GM08714 (cell line): ENCODE results near the gene ANKMY1.
A peak's percentile ranks its signal among the peaks of the same experiment; 100 is the strongest.

Experiments used
- H3K4me3 ChIP-seq: fragments of 200-500 bp; sonication (Bioruptor generic); 2 replicates; pipeline ENCODE4 v1.5.1; 2014; ENCODE audit warnings: mild to moderate bottlenecking, low read length, inconsistent platforms
- ZNF274 ChIP-seq: IDR thresholded peaks from 2 replicates; pipeline ENCODE4 v1.6.1; 2012; ENCODE audit warnings: mild to moderate bottlenecking, low read depth, low read length

Gene ANKMY1

DNA sequence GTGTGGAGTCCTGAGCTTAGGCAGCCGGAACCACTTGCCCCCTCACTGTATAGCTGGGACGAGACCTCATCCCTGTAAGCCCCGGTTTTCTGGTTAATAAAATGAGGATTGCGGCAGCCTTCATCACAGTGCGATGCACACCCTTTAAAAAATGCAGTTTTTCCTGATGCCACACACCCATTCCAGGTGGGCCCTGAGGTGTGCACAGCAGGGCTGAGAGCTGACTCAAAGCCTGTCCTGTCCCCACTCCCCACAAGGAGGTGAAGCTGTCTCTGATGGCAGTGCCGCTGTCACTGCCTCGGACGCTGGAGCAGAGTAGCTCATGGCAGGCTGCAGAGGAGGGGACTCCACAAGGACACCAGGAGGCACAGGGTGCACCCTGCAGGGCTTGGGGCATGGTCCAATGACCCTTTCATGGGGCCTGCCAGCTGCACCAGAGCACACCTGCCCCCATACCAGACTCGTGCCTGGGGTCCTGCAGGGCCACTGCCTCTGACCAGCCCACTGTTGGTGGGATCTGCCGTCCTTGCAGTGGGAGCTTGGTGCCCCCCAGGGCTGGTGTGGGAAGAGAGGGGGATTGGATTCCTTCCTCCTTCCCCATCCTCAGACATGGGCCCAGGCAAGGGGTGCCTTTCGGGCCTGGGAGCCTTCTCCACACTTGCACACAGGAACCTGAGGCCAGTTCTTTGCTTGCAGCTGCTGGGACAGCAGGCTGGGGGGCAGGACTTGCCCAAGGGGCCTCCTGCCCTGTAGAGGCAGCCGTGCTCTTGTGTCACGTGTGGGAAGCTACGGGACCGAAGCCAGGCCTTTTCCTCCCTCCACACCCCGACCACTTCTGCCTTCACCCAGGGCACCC is 99.5 kb downstream of the ANKMY1 start:
- TF ChIP-seq ZNF274: no peak
- no peak overlapping the region for H3K4me3 ChIP-seq

DNA sequence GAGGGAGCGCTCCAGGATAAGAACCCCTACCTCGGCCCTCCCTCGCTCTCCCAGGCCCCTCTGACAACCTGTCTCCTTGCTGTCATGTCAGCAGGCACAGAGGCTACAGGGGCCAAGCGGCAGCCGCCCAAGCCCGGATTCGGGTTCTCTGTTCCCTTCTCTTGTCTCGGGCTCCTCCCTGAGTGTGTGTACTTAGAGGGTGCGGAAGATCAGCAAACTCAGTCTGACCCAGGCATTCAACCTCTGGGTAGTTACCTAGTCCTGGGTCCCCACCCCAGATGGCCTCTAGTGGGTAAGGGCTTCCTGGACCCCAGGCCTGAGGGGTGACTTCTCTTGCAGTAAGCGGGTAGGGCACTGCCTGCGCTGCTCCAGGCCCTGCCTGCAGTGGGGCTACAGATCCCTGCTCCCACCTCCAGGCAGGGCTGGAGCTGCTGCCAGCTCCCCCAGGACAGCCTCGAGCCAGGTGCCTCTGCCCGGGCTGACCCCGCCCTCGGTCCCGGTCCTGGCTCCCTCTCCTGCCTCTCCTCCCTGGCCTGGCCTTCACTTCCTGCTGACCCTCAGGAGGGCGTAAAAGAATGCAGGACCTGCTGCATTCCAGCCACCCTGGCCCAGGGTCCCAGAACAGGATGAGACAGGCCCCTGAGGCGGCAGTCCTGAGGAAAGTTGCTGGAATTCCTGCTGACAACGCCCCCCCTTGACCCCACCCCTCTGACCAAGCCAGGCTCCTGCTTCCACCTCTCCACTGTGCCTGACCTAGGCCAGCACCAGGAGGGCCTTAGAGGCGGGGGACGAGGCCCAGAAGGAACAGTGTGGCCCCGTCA is 100.4 kb downstream of the ANKMY1 start:
- no peak for TF ChIP-seq ZNF274
- no peak overlapping the region for H3K4me3 ChIP-seq

DNA sequence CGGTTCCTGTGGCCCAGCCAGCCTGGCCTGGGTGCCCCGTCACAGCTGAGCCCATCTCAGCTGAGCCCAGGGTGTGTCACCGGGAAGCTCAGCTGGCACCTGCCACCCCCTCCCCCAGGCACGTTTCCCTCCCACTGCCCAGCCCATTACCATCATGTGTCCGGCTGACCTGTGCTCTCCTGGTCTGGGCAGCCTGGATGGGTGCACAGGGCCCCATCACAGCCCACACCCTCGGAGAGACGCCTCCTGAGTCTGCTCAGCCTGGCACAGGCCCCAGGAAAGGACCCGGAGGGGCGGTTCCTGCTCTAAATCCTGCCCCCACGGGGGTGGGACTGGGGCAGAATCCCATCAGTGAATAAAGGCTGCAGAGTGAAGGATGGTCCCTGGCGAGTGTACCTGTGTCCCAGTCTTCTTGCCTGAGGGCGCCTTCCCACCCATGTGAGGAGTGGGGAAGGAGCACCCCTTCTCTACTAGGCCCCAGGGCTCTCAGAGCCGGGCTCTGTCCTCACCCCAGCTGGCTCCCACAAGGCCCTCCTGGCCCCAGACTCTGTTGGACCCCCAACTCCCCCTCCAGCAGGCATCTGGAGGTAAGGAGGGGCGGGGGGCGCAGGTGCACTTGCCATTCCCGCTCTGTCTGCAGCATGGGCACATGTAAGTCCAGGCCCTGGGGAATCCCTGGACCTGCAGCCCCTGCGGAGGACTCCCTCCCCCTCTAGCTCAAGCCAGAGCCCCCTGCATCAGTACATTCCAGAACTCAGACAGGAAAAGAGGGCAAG is 101.2 kb downstream of the ANKMY1 start:
- no peak for TF ChIP-seq ZNF274
- no peak overlapping the region for H3K4me3 ChIP-seq

DNA sequence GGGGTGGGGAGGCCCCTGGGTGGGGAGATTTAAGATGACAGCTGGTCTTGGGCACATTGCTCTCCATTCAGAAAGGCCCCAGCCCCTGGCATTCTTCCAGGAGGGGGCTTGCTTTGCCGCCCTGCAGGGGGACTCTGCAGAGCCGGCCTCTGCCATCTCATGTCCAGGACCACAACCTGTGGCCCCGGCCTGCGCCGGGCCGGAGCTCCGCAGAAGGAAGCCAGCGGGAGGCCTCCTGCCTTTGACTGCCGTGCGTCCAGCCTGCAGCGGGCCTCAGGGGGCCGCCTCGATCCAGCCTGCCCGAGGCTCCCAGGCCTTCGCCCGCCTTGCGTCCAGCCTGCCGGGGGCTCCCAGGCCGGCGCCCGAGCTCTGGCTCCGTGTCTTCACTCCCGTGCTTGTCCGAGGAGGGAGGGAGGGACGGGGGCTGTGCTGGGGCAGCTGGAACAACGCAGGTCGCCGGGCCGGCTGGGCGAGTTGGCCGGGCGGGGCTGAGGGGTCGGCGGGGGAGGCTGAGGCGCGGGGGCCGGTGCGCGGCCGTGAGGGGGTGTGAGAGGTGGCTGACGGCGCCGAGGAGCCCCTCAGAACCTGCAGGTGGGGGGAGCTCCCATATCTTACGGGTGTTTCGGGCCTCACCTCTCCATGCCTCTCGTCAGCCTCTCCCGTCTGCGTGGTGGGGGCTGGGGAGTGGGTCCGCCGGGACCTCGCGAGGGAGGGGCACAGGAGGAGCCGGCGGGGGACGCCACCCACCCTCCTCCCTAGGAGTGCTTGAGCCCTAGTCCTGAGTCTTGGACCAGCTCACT is 101.9 kb downstream of the ANKMY1 start:
- TF ChIP-seq ZNF274: no peak
- H3K4me3 ChIP-seq: no peak overlapping the region

DNA sequence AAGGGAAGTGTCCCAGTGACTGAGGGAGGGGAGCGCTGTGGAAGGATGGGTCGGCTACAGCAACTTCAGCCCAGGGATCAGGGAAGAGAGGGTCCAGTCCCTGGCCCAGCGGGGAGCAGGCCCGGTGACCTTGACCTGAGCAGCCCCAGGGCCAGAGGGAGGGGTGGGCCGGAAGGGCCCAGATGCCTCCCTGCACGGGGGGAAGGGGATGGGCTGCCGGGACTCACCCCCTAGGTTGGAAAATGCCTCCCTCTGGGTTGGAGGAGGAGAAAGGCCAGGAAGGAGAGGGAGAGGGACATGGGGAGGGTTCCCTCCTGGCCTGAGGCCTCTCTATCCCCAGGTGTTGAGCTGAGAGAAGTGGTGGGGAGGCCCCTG is 102.5 kb downstream of the ANKMY1 start:
- no peak overlapping the region for H3K4me3 ChIP-seq
- no peak for TF ChIP-seq ZNF274

DNA sequence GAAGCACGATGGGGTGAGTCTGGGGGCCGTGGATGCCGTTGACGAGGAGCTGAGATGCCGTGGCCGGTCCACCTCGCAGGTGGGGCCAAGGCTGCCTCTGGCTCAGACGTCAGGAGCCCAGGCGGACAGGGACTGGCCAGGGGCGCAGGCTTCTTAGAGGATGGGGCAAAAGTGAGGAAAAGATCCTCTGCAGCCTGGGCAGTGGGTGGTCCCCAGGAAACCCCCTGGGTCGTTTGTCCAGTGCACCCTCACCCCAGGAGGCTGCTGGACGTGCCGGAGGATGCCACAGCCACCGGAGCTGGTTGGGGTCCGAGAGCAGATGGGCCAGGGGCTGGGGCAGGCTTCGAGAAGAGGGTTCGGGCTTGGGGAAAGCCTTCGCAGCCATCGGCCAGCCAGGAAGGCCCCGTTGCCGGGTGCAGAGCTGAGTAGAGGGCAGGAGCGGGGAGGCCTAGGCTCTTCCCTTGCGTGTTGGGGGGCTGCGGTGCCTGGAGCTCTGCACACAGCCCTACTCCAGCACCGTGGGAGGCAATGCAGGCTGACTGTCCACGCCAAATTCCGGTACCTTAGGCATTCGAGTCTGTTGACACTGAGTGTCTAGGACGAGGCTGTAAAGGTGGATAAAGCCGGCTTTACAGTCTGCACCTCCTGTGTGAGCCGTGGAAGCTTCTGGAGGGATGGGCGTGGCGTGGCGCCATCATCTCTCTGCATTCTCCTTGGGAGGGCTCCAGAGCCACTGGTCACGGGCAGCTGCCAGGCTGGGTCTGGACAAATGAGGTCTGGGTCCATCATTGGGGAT is 103.5 kb downstream of the ANKMY1 start:
- TF ChIP-seq ZNF274: no peak
- no peak overlapping the region for H3K4me3 ChIP-seq

DNA sequence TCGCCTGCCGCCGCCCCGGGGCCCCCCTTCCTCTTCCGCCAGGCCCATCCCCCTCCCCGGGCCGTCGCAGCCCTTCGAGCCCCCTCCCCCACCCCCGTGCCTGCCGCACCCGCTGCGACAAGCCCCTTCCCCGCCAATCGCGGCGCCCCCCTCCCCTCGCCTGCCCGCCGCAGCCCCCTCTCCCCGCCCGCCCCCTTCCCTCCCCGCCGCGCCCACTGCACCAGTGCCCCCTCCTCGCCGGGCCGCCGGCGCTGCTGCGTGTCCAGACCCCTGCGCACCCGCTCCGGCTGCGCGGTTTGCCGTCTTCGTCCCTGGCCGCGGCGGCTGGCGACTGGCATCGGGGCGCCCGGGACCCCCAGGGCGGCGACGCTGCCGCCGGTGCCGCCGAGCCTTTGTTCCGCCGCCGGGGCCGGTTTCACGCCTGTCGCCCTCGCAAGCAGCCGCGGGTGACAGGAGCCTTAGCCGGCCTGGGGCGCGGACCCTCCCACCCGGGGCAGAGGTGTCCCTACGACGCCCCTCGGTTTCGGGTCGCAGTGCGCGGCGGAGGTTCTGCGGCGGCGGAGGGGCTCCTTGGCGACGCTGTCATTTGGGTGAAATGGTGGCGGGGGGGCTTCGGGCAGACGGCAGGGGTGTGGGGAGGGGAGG is 104.2 kb downstream of the ANKMY1 start:
- no peak for TF ChIP-seq ZNF274
- no peak overlapping the region for H3K4me3 ChIP-seq

DNA sequence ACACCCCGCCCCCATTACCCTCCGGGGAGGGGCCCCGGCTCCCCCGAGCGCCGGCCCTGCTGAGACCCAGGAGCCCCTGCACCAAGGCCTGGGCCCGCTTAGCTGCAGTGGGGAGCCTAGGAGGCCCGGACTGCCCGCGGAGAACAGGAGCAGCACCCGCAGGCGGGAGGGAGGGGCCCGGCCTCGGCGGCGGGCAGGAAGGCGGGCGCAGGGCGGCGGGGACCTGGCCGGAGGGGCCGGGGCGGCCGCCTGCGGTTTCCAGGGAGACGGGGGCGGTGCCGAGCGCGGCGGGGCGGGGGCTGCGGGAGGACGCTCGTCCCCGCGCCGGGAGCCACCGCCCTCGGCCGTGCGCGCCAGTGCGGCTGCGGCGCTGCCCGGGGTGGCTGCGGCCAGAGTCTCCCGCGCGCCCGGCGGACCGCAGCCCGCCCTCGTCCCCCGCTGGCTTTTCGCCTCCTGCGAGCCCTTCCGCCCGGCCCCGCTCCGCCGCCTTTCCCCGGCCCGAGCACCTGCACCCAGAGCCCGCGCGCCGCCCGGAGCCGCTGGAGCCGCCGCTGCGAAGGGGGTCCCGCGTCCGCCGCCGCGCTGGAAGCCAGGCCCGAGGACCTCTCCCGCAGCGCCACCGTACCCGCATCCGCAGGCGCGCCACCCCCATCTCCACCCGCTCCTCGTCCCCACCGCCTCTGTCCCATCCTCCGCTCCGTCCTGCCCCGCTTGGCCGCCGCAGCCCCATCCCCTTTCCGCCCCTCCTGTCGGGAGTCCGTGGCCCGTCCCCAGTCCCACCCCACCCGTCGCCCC is 105.1 kb downstream of the ANKMY1 start:
- peak overlapping the region; percentile 21; the same call in 1 of the 2 replicates for H3K4me3 ChIP-seq
- TF ChIP-seq ZNF274: no peak

DNA sequence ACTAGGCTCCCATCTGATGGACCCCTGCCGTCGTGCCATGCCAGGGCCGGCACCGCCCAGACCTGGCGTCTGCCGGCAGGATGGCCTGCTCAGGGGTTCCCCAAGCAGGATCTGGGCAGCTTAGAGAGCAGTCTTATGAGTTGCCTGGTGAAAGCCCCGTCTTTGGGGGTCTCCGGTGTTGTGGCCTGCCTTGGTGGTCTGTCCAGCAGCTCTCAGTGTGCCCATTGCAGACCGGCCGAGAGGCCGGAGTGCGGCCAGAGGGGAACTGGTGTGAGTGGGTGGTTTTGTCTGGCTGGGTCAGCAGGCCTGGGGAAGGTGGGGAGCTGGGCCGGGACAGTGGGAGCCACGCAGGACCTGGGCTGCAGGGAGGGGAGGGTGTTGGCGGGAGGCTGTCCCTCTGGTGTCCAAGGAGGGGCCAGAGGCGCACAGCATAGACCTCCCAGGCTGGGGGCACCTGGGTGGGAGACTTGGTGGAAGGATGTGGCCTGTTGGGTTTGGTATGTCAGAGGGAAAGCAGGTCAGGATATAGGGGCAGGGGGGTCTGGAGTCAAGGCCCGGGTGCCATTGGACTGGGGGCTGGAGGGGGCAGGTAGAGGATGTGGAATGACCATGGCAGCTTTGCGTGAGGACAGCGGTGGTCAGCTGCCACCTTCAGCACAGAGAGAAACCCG is 105.9 kb downstream of the ANKMY1 start:
- no peak for TF ChIP-seq ZNF274
- H3K4me3 ChIP-seq: no peak overlapping the region

DNA sequence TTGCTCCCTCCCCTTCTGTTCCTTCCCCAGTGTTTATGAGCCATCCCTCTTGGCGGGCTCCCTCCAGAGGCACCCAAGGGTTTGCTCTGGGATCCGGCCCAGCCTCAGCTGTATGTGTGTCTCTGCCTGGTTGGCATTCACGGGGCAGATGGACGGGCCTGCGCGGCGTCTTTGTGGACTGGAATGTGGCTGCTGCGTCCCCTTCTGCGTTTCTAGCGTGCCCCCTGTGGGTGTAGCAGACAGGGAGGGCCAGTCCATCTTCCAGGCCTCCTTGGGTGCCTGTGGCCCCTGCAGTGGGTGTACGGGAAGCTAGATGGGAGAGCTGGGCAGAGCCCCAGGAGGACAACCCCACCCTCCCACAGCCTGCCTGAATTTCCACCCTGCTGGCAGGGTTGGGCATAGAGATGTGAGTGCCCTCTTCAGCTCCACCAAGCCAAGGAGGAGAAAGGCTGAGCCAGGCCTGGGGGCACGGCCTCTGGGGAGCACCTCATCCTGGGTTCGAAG is 106.6 kb downstream of the ANKMY1 start:
- no peak for TF ChIP-seq ZNF274
- no peak overlapping the region for H3K4me3 ChIP-seq

DNA sequence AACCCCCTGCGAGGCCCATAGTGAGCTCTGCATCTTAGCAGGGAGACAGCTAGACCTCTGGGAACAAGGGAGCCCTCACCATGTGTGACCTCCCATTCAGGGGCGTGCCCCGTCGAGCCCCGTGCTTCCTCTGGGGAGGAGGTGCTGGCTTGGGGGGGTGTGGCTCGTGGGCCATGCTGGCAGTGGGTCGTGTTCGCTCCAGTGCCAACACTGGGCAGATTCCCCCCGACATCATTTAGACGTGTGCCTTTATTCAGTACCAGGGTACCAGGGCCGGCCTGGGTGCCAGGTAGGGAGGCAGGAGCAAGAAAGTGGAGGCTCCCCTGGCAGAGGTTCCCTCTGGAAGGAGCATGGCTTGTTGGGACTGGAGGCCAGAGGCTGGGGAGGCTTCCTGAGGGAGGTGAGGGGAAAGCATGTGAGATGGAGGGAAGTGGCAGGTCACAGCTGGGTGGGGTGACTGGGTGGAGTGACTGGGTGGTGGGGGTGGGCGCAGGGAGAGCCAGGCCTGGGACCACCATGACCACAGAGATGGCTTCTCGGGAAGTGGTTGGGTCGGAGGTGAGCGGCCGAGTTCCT is 107.2 kb downstream of the ANKMY1 start:
- no peak overlapping the region for H3K4me3 ChIP-seq
- no peak for TF ChIP-seq ZNF274
